GM23338 (cell line): ENCODE measurements around the gene MFAP4. TPM values are rescaled to one million over a fixed set of nuclear protein-coding genes. Genes with fewer than 3 reads are reported as not detected.

Experiments used
- ATAC-seq: fragments of 200-7000 bp; cut with Tn5 transposase; 3 replicates; pipeline ENCODE4 v1.9.1; 2020
- DNase-seq: peaks from one replicate; pipeline ENCODE4 v3.0.0-alpha.2; 2015; ENCODE audit warnings: low spot score
- H2AFZ ChIP-seq: fragments of 200-600 bp; sonication (generic); 2 replicates; pipeline ENCODE4 v1.8.0; 2016; ENCODE audit warnings: antibody characterized with exemption, mild to moderate bottlenecking, moderate library complexity
- H3F3A ChIP-seq: fragments of 200-600 bp; sonication (generic); replicated peaks from 2 replicates; pipeline ENCODE4 v1.8.0; 2017; ENCODE audit warnings: antibody characterized with exemption, mixed run types, low read depth
- H3K27ac ChIP-seq: fragments of 200-600 bp; sonication (generic); 2 replicates; pipeline ENCODE4 v1.6.1; 2016; ENCODE audit warnings: low read depth
- H3K27me3 ChIP-seq: fragments of 200-600 bp; sonication (generic); 2 replicates; pipeline ENCODE4 v1.8.0; 2016; ENCODE audit warnings: mild to moderate bottlenecking, mixed run types, moderate library complexity; ENCODE audit not compliant: insufficient read depth
- H3K36me3 ChIP-seq: fragments of 200-600 bp; sonication (generic); 2 replicates; pipeline ENCODE4 v1.8.0; 2016; ENCODE audit warnings: mild to moderate bottlenecking; ENCODE audit not compliant: insufficient read depth
- H3K4me1 ChIP-seq: fragments of 200-600 bp; sonication (generic); 2 replicates; pipeline ENCODE4 v1.8.0; 2016; ENCODE audit warnings: mild to moderate bottlenecking, moderate library complexity; ENCODE audit not compliant: insufficient read depth
- H3K4me2 ChIP-seq: fragments of 200-600 bp; sonication (generic); 2 replicates; pipeline ENCODE4 v1.7.1; 2017; ENCODE audit warnings: mixed run types
- H3K4me3 ChIP-seq: fragments of 200-600 bp; sonication (generic); 2 replicates; pipeline ENCODE4 v1.6.1; 2016; ENCODE audit warnings: mixed run types
- H3K79me2 ChIP-seq: fragments of 200-600 bp; sonication (generic); replicated peaks from 2 replicates; pipeline ENCODE4 v1.8.0; 2017; ENCODE audit warnings: mild to moderate bottlenecking; ENCODE audit not compliant: insufficient read depth
- H3K9me2 ChIP-seq: fragments of 200-600 bp; sonication (generic); 2 replicates; pipeline ENCODE4 v1.8.0; 2017; ENCODE audit not compliant: insufficient read depth
- H4K20me1 ChIP-seq: fragments of 200-600 bp; sonication (generic); replicated peaks from 2 replicates; pipeline ENCODE4 v1.8.0; 2017; ENCODE audit warnings: mild to moderate bottlenecking; ENCODE audit not compliant: insufficient read depth
- H3K27ac Mint-ChIP-seq: 2 replicates; pipeline ENCODE4 v1.8.0; 2020; ENCODE audit warnings: inconsistent platforms, mild to moderate bottlenecking, moderate library complexity, mixed read lengths
- H3K27me3 Mint-ChIP-seq: 3 replicates; pipeline ENCODE4 v1.8.0; 2022; ENCODE audit warnings: low read depth, mild to moderate bottlenecking, moderate library complexity, mixed read lengths, inconsistent platforms; ENCODE audit not compliant: insufficient read depth, poor library complexity
- H3K36me3 Mint-ChIP-seq: 3 replicates; pipeline ENCODE4 v1.8.0; 2021; ENCODE audit warnings: low read depth, mild to moderate bottlenecking, inconsistent platforms, moderate library complexity, mixed read lengths
- H3K4me1 Mint-ChIP-seq: 3 replicates; pipeline ENCODE4 v1.8.0; 2020; ENCODE audit warnings: mild to moderate bottlenecking, inconsistent platforms, mixed read lengths
- H3K4me3 Mint-ChIP-seq: 3 replicates; pipeline ENCODE4 v1.8.0; 2021; ENCODE audit warnings: moderate library complexity, mild to moderate bottlenecking, inconsistent platforms, mixed read lengths
- H3K9me3 Mint-ChIP-seq: 3 replicates; pipeline ENCODE4 v1.8.0; 2020; ENCODE audit warnings: moderate library complexity, mild to moderate bottlenecking, inconsistent platforms, mixed read lengths
- CREB1 ChIP-seq: fragments of 250-450 bp; sonication (Bioruptor Pico); IDR thresholded peaks from 2 replicates; pipeline ENCODE4 v1.5.0; 2020; ENCODE audit warnings: low read depth, mild to moderate bottlenecking, moderate library complexity
- CTCF ChIP-seq, 2 experiments: fragments of 200-600 bp in 1 of 2; sonication (generic) in 1 of 2; conservative IDR thresholded peaks; 2 replicates each; pipeline versions ENCODE4 v1.5.1 to v1.6.1; 2016 to 2017; ENCODE audit warnings: antibody characterized with exemption in 2 of 2, low read depth in 2 of 2, mild to moderate bottlenecking in 2 of 2, moderate library complexity in 1 of 2
- ETS1 ChIP-seq: IDR thresholded peaks from 2 replicates; pipeline ENCODE4 v1.6.1; 2016; ENCODE audit warnings: antibody characterized with exemption
- EZH2 ChIP-seq: fragments of 200-600 bp; sonication (generic); IDR thresholded peaks from one replicate; pipeline ENCODE4 v1.8.0; 2017; ENCODE audit warnings: antibody characterized with exemption, mild to moderate bottlenecking, low read depth; ENCODE audit not compliant: unreplicated experiment
- NANOG ChIP-seq: IDR thresholded peaks from 2 replicates; pipeline ENCODE4 v1.6.1; 2016; ENCODE audit warnings: antibody characterized with exemption, borderline replicate concordance
- POLR2AphosphoS5 ChIP-seq: IDR thresholded peaks from 2 replicates; pipeline ENCODE4 v1.6.1; 2016; ENCODE audit warnings: antibody characterized with exemption, low read depth
- REST ChIP-seq: IDR thresholded peaks from one replicate; pipeline ENCODE4 v1.6.1; 2018; ENCODE audit warnings: antibody characterized with exemption; ENCODE audit not compliant: unreplicated experiment
- STAT1 ChIP-seq: IDR thresholded peaks from one replicate; pipeline ENCODE4 v1.6.1; 2016; ENCODE audit warnings: antibody characterized with exemption; ENCODE audit not compliant: unreplicated experiment
- ZNF114 ChIP-seq: fragments of 250-450 bp; sonication (Bioruptor Pico); IDR thresholded peaks from 2 replicates; pipeline ENCODE4 v1.5.0; 2020; ENCODE audit warnings: mild to moderate bottlenecking, moderate library complexity
- ZNF331 ChIP-seq: fragments of 250-450 bp; sonication (Bioruptor Pico); IDR thresholded peaks from 2 replicates; pipeline ENCODE4 v1.5.0; 2020; ENCODE audit warnings: low read depth, mild to moderate bottlenecking, moderate library complexity
- polyA plus RNA-seq: library from polyadenylated mRNA; unstranded; fragments of >200 nt; fragmentation: Nextera tagmentation; extraction: Ambion mirVana; gene quantifications from 2 replicates; pipeline ENCODE4 v1.2.1, GENCODE V29; 2016
- total RNA-seq: library from RNA; depleted of rRNA; stranded (reverse); fragments of >200 nt; shearing (Covaris generic); gene quantifications from 2 replicates; pipeline ENCODE4 v1.2.3, GENCODE V29; 2014

MFAP4 gene
- total and polyA plus RNA-seq, 2 experiments from 2014 or later: 7.7 to 9.7 TPM

- no peak for TF ChIP-seq ETS1
- TF ChIP-seq CTCF (conservative IDR thresholded peaks at IDR 0.05; ENCODE audit: low read depth in 2 of 2): no peak
- no peak for TF ChIP-seq REST
- TF ChIP-seq ZNF114 (CRISPR knock-in tag): no peak
- no peak for TF ChIP-seq ZNF331 (CRISPR knock-in tag)
- no peak for TF ChIP-seq POLR2AphosphoS5
These were observed 27.6 kb upstream of the MFAP4 start (continued) for GRCh38 chr17:19414396-19415280.

GRCh38 chr17:19413761-19414160, 26.8 kb upstream of the MFAP4 start:
- Histone ChIP-seq H3F3A (no peaks in the 10 kb centered on the region), H3K36me3 (no peaks in the 10 kb centered on the region), H3K4me2 (no peak overlapping the region), H3K27ac (no peak overlapping the region), H3K4me3 (no peak overlapping the region), H2AFZ (no peak overlapping the region), H3K79me2 (no peaks in the 10 kb centered on the region), H4K20me1 (no peaks in the 10 kb centered on the region), H3K4me1 (peaks cover 15% of the 10 kb centered on the region), H3K27me3 (no peaks in the 10 kb centered on the region), H3K9me2 (0 out of 2 replicates have a peak, but pooled peaks cover 3% of the 10 kb centered on the region)
- H3K27ac Mint-ChIP-seq: no peak overlapping the region
- H3K36me3 Mint-ChIP-seq: no peaks in the 10 kb centered on the region; the same call in 2 of the 3 replicates
- H3K4me1 Mint-ChIP-seq: peaks cover 17% of the 10 kb centered on the region
- no peak for ATAC-seq
- peaks cover 13% of the 10 kb centered on the region for H3K27me3 Mint-ChIP-seq
- no peaks in the 10 kb centered on the region for H3K9me3 Mint-ChIP-seq
- no peak overlapping the region for H3K4me3 Mint-ChIP-seq
- DNase-seq: no peak
- TF ChIP-seq EZH2 (no peak), CREB1 (no peak), NANOG (no peak), ETS1 (no peak), CTCF (conservative IDR thresholded peaks at IDR 0.05; ENCODE audit: low read depth in 2 of 2) (no peak), ZNF331 (CRISPR knock-in tag) (no peak), STAT1 (no peak)
